ENCODE results near the gene CACNA1F.

The CACNA1F gene

GRCh38 chrX:49161632-49162031 is 71.5 kb downstream of the CACNA1F start:
- no peak overlapping the region for H3K4me3 ChIP-seq (ENCODE audit: low read depth, low read length, poor library complexity, severe bottlenecking)
- no peak overlapping the region for H3K4me2 ChIP-seq (ENCODE audit: low read length)
- no peaks in the 10 kb centered on the region for H3K27me3 ChIP-seq (ENCODE audit: insufficient read depth, low read length)
- no peaks in the 10 kb centered on the region for H3K79me2 ChIP-seq (ENCODE audit: insufficient read depth, low read length)
- no peaks in the 10 kb centered on the region for H4K20me1 ChIP-seq (ENCODE audit: insufficient read depth, low read length)
- no peaks in the 10 kb centered on the region for H3K9me2 ChIP-seq (ENCODE audit: low read depth, low read length)
- no peak for TF ChIP-seq EZH2 (IDR thresholded peaks at IDR 0.05; ENCODE audit: borderline replicate concordance, low read length)
- H3K36me3 ChIP-seq (ENCODE audit: insufficient read depth, low read length), result no peaks in the 10 kb centered on the region
- no peaks in the 10 kb centered on the region for H3F3A ChIP-seq (ENCODE audit: insufficient read depth, low read length)
- no peaks in the 10 kb centered on the region for H3K9me3 ChIP-seq (ENCODE audit: low read length)
- H2AFZ ChIP-seq (ENCODE audit: low read length), result no peak overlapping the region
- H3K4me1 ChIP-seq (ENCODE audit: insufficient read depth, low read length, severe bottlenecking), result peaks cover 12% of the 10 kb centered on the region
- H3K27ac ChIP-seq (ENCODE audit: low read depth, low read length, poor library complexity, severe bottlenecking), result no peak overlapping the region
- no peak overlapping the region for H3K9ac ChIP-seq (ENCODE audit: low read length)

- Histone ChIP-seq H3K4me1 (ENCODE audit: insufficient read depth, low read length, severe bottlenecking) (peaks cover 12% of the 10 kb centered on the region), H3F3A (ENCODE audit: insufficient read depth, low read length) (no peaks in the 10 kb centered on the region), H3K9me2 (ENCODE audit: low read depth, low read length) (no peaks in the 10 kb centered on the region), H4K20me1 (ENCODE audit: insufficient read depth, low read length) (no peaks in the 10 kb centered on the region), H3K4me2 (ENCODE audit: low read length) (no peak overlapping the region), H3K9ac (ENCODE audit: low read length) (no peak overlapping the region), H3K27ac (ENCODE audit: low read depth, low read length, poor library complexity, severe bottlenecking) (no peak overlapping the region), H3K79me2 (ENCODE audit: insufficient read depth, low read length) (no peaks in the 10 kb centered on the region), H3K36me3 (ENCODE audit: insufficient read depth, low read length) (no peaks in the 10 kb centered on the region), H3K9me3 (ENCODE audit: low read length) (no peaks in the 10 kb centered on the region), H2AFZ (ENCODE audit: low read length) (no peak overlapping the region), H3K27me3 (ENCODE audit: insufficient read depth, low read length) (no peaks in the 10 kb centered on the region), H3K4me3 (ENCODE audit: low read depth, low read length, poor library complexity, severe bottlenecking) (no peak overlapping the region)
- TF ChIP-seq CTCF (IDR thresholded peaks at IDR 0.05; ENCODE audit: low read length) (no peak), EZH2 (IDR thresholded peaks at IDR 0.05; ENCODE audit: borderline replicate concordance, low read length) (no peak)
These were observed 72.2 kb downstream of the CACNA1F start for GRCh38 chrX:49160908-49161307.

GRCh38 chrX:49157194-49157593 is 75.9 kb downstream of the CACNA1F start:
- H3K36me3 ChIP-seq (ENCODE audit: insufficient read depth, low read length), result no peaks in the 10 kb centered on the region
- no peaks in the 10 kb centered on the region for H3K9me3 ChIP-seq (ENCODE audit: low read length)
- H2AFZ ChIP-seq (ENCODE audit: low read length), result no peak overlapping the region
- no peaks in the 10 kb centered on the region for H4K20me1 ChIP-seq (ENCODE audit: insufficient read depth, low read length)
- H3K4me2 ChIP-seq (ENCODE audit: low read length), result no peak overlapping the region
- H3K79me2 ChIP-seq (ENCODE audit: insufficient read depth, low read length), result no peaks in the 10 kb centered on the region
- H3K4me3 ChIP-seq (ENCODE audit: low read depth, low read length, poor library complexity, severe bottlenecking), result no peak overlapping the region
- H3K9ac ChIP-seq (ENCODE audit: low read length), result no peak overlapping the region
- H3K9me2 ChIP-seq (ENCODE audit: low read depth, low read length), result no peaks in the 10 kb centered on the region
- TF ChIP-seq CTCF (IDR thresholded peaks at IDR 0.05; ENCODE audit: low read length) (no peak), EZH2 (IDR thresholded peaks at IDR 0.05; ENCODE audit: borderline replicate concordance, low read length) (no peak)
- no peak overlapping the region for H3K27ac ChIP-seq (ENCODE audit: low read depth, low read length, poor library complexity, severe bottlenecking)
- H3K27me3 ChIP-seq (ENCODE audit: insufficient read depth, low read length), result no peaks in the 10 kb centered on the region
- H3F3A ChIP-seq (ENCODE audit: insufficient read depth, low read length), result no peaks in the 10 kb centered on the region
- peaks cover 17% of the 10 kb centered on the region for H3K4me1 ChIP-seq (ENCODE audit: insufficient read depth, low read length, severe bottlenecking)

Data from OCI-LY1 (cell line).